Measurements from ENCODE around the gene POMT2.

DNA sequence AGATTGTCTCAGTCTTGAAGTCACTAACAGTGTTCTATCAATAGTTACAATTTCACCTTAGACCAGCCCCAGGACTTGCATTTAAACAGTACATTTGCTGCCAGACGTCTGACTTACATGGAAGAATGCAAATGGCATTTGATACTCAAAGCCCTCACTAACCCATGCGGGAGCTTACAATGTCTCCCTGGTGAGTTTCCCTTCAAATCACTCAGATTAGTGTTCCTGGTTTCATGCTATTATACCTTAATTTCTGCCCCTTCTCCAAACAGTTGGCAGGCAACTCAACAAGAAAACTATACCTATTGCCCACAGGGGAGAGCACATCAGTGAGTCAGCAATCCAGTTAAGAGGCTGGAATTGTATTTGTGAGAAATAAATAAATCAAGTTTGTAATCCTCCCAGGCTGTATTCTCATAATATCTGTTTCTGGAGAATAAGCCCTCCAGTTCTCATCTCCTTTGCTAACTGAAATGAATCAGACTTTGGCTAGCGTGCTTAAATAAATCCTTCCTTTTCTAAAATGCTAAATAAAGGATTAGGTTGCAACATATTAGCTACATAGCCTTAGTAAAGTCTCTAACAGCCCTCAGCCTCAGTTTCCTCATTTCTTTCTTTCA lies 23.8 kb upstream of the POMT2 start:
- TF ChIP-seq POLR2AphosphoS5 (IDR thresholded peaks at IDR 0.05; ENCODE audit: low read depth, low read length) (no peak), POLR2A (IDR thresholded peaks at IDR 0.05; ENCODE audit: low read depth, low read length) (no peak), TAF1 (IDR thresholded peaks at IDR 0.05; ENCODE audit: borderline replicate concordance, low read depth, low read length) (no peak)

Data from GM12892 (cell line).